CD14-positive monocyte (primary cell): Measurements from ENCODE around the gene AMOT. TPM values are rescaled to one million over a fixed set of nuclear protein-coding genes. Genes with fewer than 3 reads are reported as not detected.

Experiments
- DNase-seq, 3 donors: peaks; one replicate each; pipeline ENCODE4 v3.0.0-alpha.2; 2011 to 2022
- H2AFZ ChIP-seq: 2 replicates; pipeline ENCODE4 v1.6.0; 2012; ENCODE audit warnings: mild to moderate bottlenecking, low read depth, low read length, inconsistent platforms; ENCODE audit not compliant: insufficient read depth, poor library complexity, severe bottlenecking
- H3K27ac ChIP-seq, 2 donors: 1 replicate in 1 of 2; 2 replicates in 1 of 2; pipeline ENCODE4 v1.5.1; 2012 to 2013; ENCODE audit warnings: low read length in 2 of 2, control low read depth in 1 of 2, inconsistent platforms in 1 of 2, low read depth in 1 of 2, mild to moderate bottlenecking in 1 of 2
- H3K27me3 ChIP-seq, 2 donors: one replicate each; pipeline versions ENCODE4 v1.6.0 to v1.6.1; 2011 to 2013; ENCODE audit warnings: low read length in 2 of 2; ENCODE audit not compliant: control insufficient read depth in 2 of 2, insufficient read depth in 2 of 2
- H3K36me3 ChIP-seq, 2 donors: replicated peaks in 1 of 2; 1 replicate in 1 of 2; 2 replicates in 1 of 2; pipeline versions ENCODE4 v1.5.1 to v1.6.1; 2012 to 2013; ENCODE audit warnings: low read length in 2 of 2, control low read depth in 1 of 2, inconsistent platforms in 1 of 2, mild to moderate bottlenecking in 1 of 2; ENCODE audit not compliant: insufficient read depth in 2 of 2, control insufficient read depth in 1 of 2
- H3K4me1 ChIP-seq, 2 donors: 1 replicate in 1 of 2; 2 replicates in 1 of 2; pipeline versions ENCODE4 v1.5.1 to v1.6.1; 2012 to 2013; ENCODE audit warnings: low read length in 2 of 2, control low read depth in 1 of 2, inconsistent platforms in 1 of 2, mild to moderate bottlenecking in 1 of 2, moderate library complexity in 1 of 2; ENCODE audit not compliant: insufficient read depth in 2 of 2, control insufficient read depth in 1 of 2
- H3K4me2 ChIP-seq: replicated peaks from 2 replicates; pipeline ENCODE3; 2012; ENCODE audit warnings: low read length, moderate library complexity, mild to moderate bottlenecking; ENCODE audit not compliant: poor library complexity, severe bottlenecking; ENCODE audit errors: extremely low read depth
- H3K4me3 ChIP-seq, 3 experiments: fragments of 200-600 bp in 1 of 3; sonication (generic) in 1 of 3; replicated peaks in 1 of 3; 1 replicate in 2 of 3; 2 replicates in 1 of 3; pipeline ENCODE4 v1.5.1; 2011 to 2013; ENCODE audit warnings: low read length in 3 of 3, mild to moderate bottlenecking in 3 of 3, control low read depth in 2 of 3, low read depth in 2 of 3, inconsistent platforms in 1 of 3, moderate library complexity in 1 of 3
- H3K79me2 ChIP-seq: 2 replicates; pipeline ENCODE4 v1.6.0; 2012; ENCODE audit warnings: mild to moderate bottlenecking, control low read depth, inconsistent platforms, low read length, moderate library complexity; ENCODE audit not compliant: insufficient read depth
- H3K9ac ChIP-seq: 2 replicates; pipeline ENCODE4 v1.6.0; 2017; ENCODE audit warnings: low read length, mild to moderate bottlenecking; ENCODE audit not compliant: insufficient read depth, poor library complexity, severe bottlenecking
- H3K9me3 ChIP-seq, 2 donors: replicated peaks in 1 of 2; 1 replicate in 1 of 2; 2 replicates in 1 of 2; pipeline versions ENCODE4 v1.5.1 to v1.6.1; 2012 to 2013; ENCODE audit warnings: low read length in 2 of 2, control low read depth in 1 of 2; ENCODE audit not compliant: control insufficient read depth in 1 of 2, insufficient read depth in 1 of 2
- H4K20me1 ChIP-seq: 2 replicates; pipeline ENCODE4 v1.6.0; 2012; ENCODE audit warnings: mild to moderate bottlenecking, low read length, control low read depth, moderate library complexity; ENCODE audit not compliant: insufficient read depth
- H3K27ac Mint-ChIP-seq, 7 donors: one replicate each; pipeline ENCODE4 v1.8.0; 2020; ENCODE audit warnings: mild to moderate bottlenecking in 7 of 7, mixed read lengths in 7 of 7, moderate library complexity in 6 of 7, inconsistent platforms in 2 of 7
- H3K27me3 Mint-ChIP-seq, 3 donors: one replicate each; pipeline ENCODE4 v1.8.0; 2021 to 2022; ENCODE audit warnings: low read depth in 3 of 3, mild to moderate bottlenecking in 3 of 3, mixed read lengths in 3 of 3, moderate library complexity in 3 of 3, inconsistent platforms in 1 of 3
- H3K36me3 Mint-ChIP-seq, 2 donors: one replicate each; pipeline ENCODE4 v1.8.0; 2020; ENCODE audit warnings: mixed read lengths in 2 of 2, inconsistent platforms in 1 of 2, mild to moderate bottlenecking in 1 of 2
- H3K4me1 Mint-ChIP-seq: one replicate; pipeline ENCODE4 v1.8.0; 2020; ENCODE audit warnings: mild to moderate bottlenecking, mixed read lengths
- H3K4me3 Mint-ChIP-seq, 2 donors: one replicate each; pipeline ENCODE4 v1.8.0; 2020; ENCODE audit warnings: mild to moderate bottlenecking in 2 of 2, mixed read lengths in 2 of 2, moderate library complexity in 1 of 2
- H3K9me3 Mint-ChIP-seq, 7 donors: one replicate each; pipeline ENCODE4 v1.8.0; 2020 to 2022; ENCODE audit warnings: mixed read lengths in 7 of 7, mild to moderate bottlenecking in 6 of 7, moderate library complexity in 6 of 7, inconsistent platforms in 2 of 7
- WGBS: methylation state at CpG from one replicate; pipeline ENCODE4 v1.1.5; 2013; ENCODE audit warnings: missing lambda C conversion rate; ENCODE audit not compliant: insufficient coverage; 5-methylcytosine and 5-hydroxymethylcytosine counted together
- intact Hi-C, 2 donors: fragments of 100-400 bp; cut with micrococcal nuclease; formaldehyde crosslinking; loops; one replicate each; pipeline versions ENCODE4 v1.15.0 to v1.15.1; 2023
- polyA plus RNA-seq, 3 donors: library from polyadenylated mRNA; depleted of rRNA in 1 of 3; unstranded in 2 of 3; stranded (reverse) in 1 of 3; fragments of 300-500 nt in 2 of 3; fragments of >200 nt in 1 of 3; fragmentation: Illumina TruSeq in 2 of 3; gene quantifications; 1 replicate in 2 of 3; 2 replicates in 1 of 3; pipeline ENCODE4 v1.2.3, GENCODE V29; 2012 to 2021
- TF ChIP-seq, protein P1 (sequence below): fragments of 200-600 bp; IDR thresholded peaks from one replicate; pipeline ENCODE4 v1.8.0; 2022; ENCODE audit warnings: antibody characterized with exemption, mild to moderate bottlenecking

AMOT gene
- polyA plus RNA-seq, 3 donors = 0.04 to 0.11 TPM; not detected in 1

DNA sequence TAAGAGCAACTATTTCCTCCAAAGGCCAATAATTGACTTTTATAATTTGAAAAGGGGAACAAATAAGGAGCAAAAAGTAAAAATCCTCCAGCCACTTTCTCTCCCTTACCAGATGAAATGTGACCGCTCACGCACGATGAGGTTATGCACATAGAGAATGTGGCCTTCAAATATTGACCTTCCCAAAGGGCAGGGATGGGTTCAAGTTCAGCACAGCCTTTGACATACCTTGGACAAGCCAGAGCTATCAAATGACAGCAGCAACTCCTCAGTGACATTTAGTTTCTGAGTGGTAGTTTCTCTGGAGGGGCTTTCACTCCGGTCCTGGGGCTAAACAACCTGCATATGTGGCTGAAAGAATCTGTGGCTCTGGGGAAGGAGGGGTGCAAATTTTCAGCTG, 50.7 kb downstream of the AMOT start:
- H3K27me3 Mint-ChIP-seq = peaks cover 0 to 2% (median 0%) of the 10 kb centered on the region in 3 donors
- H3K27ac Mint-ChIP-seq = no peak overlapping the region
- Histone ChIP-seq H3K4me2 (no peak overlapping the region), H3K9me3 (no peaks in the 10 kb centered on the region), H3K4me1 (no peaks in the 10 kb centered on the region), H3K79me2 (no peaks in the 10 kb centered on the region), H3K9ac (no peak overlapping the region), H3K4me3 (no peak overlapping the region), H2AFZ (no peak overlapping the region), H3K36me3 (no peaks in the 10 kb centered on the region), H3K27ac (no peak overlapping the region), H4K20me1 (no peaks in the 10 kb centered on the region), H3K27me3 (peaks cover 0 to 2% of the 10 kb centered on the region in 2 donors)
- intact Hi-C loops = no loop called here
- WGBS = no CpG with 5 or more reads among the region's 4 CpGs
- H3K4me3 Mint-ChIP-seq = no peak overlapping the region
- no peaks in the 10 kb centered on the region for H3K9me3 Mint-ChIP-seq
- no peaks in the 10 kb centered on the region for H3K36me3 Mint-ChIP-seq
- TF ChIP-seq, protein P1, sequence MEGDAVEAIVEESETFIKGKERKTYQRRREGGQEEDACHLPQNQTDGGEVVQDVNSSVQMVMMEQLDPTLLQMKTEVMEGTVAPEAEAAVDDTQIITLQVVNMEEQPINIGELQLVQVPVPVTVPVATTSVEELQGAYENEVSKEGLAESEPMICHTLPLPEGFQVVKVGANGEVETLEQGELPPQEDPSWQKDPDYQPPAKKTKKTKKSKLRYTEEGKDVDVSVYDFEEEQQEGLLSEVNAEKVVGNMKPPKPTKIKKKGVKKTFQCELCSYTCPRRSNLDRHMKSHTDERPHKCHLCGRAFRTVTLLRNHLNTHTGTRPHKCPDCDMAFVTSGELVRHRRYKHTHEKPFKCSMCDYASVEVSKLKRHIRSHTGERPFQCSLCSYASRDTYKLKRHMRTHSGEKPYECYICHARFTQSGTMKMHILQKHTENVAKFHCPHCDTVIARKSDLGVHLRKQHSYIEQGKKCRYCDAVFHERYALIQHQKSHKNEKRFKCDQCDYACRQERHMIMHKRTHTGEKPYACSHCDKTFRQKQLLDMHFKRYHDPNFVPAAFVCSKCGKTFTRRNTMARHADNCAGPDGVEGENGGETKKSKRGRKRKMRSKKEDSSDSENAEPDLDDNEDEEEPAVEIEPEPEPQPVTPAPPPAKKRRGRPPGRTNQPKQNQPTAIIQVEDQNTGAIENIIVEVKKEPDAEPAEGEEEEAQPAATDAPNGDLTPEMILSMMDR = no peak
- DNase-seq = no peak
- peaks cover 7% of the 10 kb centered on the region for H3K4me1 Mint-ChIP-seq

DNA sequence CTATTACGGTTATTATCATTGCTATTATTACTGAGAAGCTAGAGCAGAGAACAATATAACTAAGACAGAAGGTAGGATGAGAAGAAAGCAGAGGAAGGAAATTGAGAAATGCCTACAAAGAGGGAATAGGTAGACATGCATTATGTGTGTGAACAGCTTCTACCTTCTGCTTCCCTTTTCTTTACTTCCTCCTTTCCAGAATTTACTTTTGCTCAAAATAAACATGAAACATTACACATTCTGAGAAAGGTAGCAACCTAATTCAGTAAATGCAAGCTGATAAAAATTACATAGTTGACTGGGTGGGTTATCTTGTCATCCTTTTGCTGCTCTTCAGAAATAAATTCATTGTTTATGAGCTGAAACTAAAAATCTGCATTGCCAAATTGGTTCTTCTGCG, 54.6 kb downstream of the AMOT start:
- no peak for DNase-seq
- H3K9ac ChIP-seq = no peak overlapping the region
- no peaks in the 10 kb centered on the region for H3K4me1 ChIP-seq
- intact Hi-C loops = no loop called here
- H3K4me3 ChIP-seq = no peak overlapping the region
- H3K27me3 ChIP-seq = peaks cover 0 to 2% of the 10 kb centered on the region in 2 donors
- H3K79me2 ChIP-seq = no peaks in the 10 kb centered on the region
- peaks cover 7% of the 10 kb centered on the region for H3K4me1 Mint-ChIP-seq
- peaks cover 0 to 2% (median 0%) of the 10 kb centered on the region in 3 donors for H3K27me3 Mint-ChIP-seq
- H3K9me3 Mint-ChIP-seq = peaks cover 0 to 3% (median 0%) of the 10 kb centered on the region in 7 donors
- TF ChIP-seq, protein P1 = no peak
- no peak overlapping the region for H3K27ac Mint-ChIP-seq
- H4K20me1 ChIP-seq = no peaks in the 10 kb centered on the region
- H3K27ac ChIP-seq = no peak overlapping the region
- no CpG with 5 or more reads among the region's 2 CpGs for WGBS
- H3K4me3 Mint-ChIP-seq = no peak overlapping the region
- H3K4me2 ChIP-seq = no peak overlapping the region
- no peak overlapping the region for H2AFZ ChIP-seq
- no peaks in the 10 kb centered on the region for H3K9me3 ChIP-seq
- no peaks in the 10 kb centered on the region for H3K36me3 ChIP-seq
- no peaks in the 10 kb centered on the region for H3K36me3 Mint-ChIP-seq
